GM04503 (cell line): Measurements from ENCODE around the gene GABARAPL1.
"Not testable (repeated sequence)": the region's sequence is repeated elsewhere in the genome, so short reads cannot be mapped to it uniquely, and the experiment has no call there.

Experiments
- DNase-seq: peaks from one replicate; pipeline ENCODE4 v3.0.0-alpha.2; 2012; ENCODE audit warnings: low read depth

Gene GABARAPL1

DNA sequence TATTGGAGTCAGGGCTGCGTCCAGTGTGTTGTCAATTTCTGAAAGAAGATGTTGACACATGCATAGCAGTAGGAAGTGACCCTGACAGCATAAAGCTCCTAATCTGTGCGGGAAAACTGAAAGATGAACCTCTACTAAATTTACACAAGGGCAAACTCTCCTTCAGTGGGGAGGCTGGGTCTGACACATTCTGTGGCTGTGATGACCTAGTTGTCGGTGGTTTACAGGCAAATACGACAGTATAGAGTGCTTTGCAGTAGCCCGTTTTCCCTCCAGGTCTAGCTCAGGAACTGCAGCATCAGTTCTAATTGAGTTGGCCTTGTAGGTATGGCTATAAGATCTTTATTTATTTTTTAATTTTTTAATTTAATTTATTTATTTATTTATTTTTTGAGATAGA lies 14.8 kb upstream of the GABARAPL1 start:
- no peak for DNase-seq

DNA sequence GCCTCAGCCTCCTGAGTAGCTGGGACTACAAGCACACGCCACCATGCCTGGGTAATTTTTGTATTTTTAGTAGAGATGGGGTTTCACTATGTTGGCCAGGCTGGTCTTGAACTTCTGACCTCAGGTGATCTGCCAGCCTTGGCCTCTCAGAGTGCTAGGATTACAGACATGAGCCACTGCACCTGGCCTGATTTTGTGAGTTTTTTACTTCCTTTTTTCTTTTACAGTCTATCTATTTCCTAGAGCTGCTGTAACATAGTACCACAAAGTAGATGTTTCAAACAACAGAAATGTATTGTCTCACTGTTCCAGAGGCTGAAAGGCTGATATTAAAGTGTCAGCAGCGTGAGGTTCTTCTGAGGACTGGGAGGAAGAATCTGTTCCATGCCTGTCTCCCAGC lies 8.2 kb upstream of the GABARAPL1 start:
- DNase-seq: not testable (repeated sequence)

GRCh38 chr12:10205220-10205807 lies 7.4 kb upstream of the GABARAPL1 start:
- no peak for DNase-seq

GRCh38 chr12:10207136-10207535 lies 5.5 kb upstream of the GABARAPL1 start:
- DNase-seq: no peak

GRCh38 chr12:10210225-10210624 lies 2.5 kb upstream of the GABARAPL1 start:
- no peak for DNase-seq

- DNase-seq: no peak
Measured at GRCh38 chr12:10211101-10211939, 1.4 kb upstream of the GABARAPL1 start.

DNA sequence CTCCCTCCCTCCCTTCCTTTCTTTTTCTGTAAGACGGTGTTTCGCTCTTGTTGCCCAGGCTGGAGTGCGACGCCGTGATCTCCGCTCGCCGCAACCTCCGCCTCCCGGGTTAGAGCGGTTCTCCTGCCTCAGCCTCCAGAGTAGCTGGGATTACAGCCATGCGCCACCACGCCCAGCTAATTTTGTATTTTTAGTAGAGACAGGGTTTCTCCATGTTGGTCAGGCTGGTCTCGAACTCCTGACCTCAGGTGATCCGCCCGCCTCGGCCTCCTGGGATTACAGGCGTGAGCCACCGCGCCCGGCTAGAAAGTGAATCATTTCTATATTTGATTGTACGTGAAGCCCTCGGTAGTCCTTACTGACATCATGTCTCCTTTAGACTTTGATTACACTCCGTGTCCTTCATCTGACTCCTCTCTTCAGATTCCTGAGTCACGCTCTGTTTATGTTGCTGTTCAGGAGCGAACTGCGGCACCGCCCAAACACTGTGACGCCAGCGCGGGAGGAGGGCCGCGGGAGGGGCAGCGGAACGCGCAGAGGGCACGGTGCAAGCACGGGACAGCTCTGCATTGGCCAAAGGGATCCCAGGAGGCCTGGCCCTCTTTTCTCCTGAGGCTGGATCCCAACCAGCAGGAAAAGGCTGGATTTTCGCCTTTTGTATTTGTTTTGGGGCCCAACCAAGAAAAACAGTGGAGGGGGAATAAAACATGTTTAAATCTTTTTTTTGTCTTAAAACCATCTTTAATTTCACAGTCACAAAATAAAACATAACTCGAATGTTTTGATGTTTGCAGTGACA lies 538 bp upstream of the GABARAPL1 start:
- DNase-seq: peak; percentile 98

DNA sequence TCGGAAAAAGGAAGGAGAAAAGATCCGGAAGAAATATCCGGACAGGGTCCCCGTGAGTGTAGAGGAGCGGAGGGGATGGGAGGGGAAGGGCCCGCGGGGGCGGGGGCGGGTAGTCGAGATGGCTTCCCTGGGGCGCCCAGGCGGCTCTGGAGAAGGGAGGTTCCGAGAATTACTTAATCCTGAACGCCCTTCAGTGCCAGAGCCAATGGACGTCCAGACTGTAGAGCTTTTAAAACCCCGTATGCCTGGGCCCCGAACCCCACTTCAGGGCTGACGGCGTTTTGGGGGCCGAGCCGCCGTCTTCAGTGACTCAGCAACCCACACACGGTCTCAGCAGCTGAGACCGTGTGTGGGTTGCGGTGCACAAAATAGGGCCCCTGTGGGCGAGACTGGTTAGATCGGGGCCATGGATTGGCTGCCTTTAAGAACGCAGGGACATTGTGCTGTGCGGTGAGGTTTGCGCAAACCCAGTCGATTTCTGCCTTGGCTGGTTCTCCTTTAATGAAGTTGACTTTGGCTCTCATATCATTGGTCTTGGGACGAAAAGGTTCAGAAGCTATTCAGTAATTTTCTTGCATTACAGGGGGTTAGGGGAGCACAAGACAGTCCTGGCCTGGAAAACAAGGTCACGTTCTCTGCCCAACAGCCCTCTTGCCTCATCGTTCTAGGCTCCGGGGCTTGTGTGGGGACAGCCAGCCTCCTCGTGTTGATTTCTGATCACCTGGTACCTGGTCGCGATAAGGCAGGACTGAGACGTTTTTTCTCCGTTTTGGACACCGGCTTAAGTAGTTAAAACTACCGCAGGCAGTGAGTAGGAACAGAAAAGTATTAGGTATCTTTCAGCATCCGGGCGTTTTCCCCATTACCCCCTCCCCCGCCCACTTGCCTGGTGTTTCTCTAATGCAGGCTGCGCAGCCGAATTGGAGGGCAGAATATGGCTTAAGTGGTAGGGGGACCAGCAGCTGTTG lies 775 bp downstream of the GABARAPL1 start:
- no peak for DNase-seq

GRCh38 chr12:10214136-10214894 lies 1.6 kb downstream of the GABARAPL1 start:
- DNase-seq: no peak

DNA sequence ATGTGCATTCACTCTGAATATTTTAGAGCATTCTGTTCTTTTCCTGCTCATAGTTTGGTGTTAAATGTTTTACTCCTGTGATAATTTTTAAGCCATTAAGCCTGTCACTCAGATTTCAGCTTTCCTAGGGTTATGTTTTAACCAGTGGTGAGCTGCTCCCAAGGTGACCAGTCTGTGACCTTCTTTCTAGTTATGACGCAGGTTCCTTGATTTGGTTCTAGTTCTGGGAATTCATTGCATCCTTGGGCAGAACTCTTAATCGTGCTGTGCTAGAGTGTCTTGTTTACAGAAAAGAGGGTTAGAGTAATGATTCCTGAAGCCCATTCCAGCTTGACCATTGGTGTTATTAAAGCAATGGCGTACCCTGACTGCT lies 2.2 kb downstream of the GABARAPL1 start:
- no peak for DNase-seq

DNA sequence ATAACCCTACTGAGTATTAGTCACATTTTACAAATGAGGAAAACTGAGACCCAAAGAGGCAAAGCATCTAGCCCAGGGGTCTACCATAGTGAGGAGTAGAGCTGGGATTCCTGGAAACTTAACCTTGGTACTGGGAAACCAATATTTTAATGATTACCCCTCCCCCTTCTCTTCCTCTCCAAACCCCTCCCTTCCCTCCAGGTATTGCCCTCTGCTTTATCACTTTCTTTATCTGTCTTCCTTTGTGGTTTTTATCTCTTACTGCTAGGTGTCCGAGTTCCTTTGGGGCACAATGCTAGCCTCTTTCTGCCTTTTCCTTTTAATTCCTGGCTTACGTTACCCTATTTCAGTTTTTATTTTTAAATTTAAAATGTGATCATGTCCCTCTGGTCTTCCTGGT lies 2.8 kb downstream of the GABARAPL1 start:
- no peak for DNase-seq

GRCh38 chr12:10215946-10216345 lies 3.3 kb downstream of the GABARAPL1 start:
- not testable (repeated sequence) for DNase-seq

DNA sequence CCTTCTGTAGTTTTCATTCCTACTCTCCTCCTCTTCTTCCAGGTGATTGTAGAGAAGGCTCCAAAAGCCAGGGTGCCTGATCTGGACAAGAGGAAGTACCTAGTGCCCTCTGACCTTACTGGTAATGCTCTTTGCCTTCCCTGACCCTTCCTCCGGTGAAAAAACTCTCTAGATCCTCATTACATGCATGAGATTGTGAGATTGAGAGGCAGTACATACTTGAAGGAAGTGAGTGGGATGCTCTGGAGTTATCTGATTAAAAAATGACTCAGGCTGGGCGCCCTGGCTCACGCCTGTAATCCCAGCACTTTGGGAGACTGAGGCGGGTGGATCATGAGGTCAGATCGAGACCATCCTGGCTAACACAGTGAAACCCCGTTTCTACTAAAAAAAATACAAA lies 5.3 kb downstream of the GABARAPL1 start:
- no peak for DNase-seq

GRCh38 chr12:10220398-10221077 lies 7.9 kb downstream of the GABARAPL1 start:
- DNase-seq: peak; percentile 46

DNA sequence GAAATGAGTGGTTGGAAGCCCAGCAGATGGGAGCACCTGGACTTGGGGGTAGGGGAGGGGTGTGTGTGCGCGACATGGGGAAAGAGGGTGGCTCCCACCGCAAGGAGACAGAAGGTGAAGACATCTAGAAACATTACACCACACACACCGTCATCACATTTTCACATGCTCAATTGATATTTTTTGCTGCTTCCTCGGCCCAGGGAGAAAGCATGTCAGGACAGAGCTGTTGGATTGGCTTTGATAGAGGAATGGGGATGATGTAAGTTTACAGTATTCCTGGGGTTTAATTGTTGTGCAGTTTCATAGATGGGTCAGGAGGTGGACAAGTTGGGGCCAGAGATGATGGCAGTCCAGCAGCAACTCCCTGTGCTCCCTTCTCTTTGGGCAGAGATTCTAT lies 9.2 kb downstream of the GABARAPL1 start:
- DNase-seq: no peak

GRCh38 chr12:10223208-10223607 lies 10.5 kb downstream of the GABARAPL1 start:
- no peak for DNase-seq

DNA sequence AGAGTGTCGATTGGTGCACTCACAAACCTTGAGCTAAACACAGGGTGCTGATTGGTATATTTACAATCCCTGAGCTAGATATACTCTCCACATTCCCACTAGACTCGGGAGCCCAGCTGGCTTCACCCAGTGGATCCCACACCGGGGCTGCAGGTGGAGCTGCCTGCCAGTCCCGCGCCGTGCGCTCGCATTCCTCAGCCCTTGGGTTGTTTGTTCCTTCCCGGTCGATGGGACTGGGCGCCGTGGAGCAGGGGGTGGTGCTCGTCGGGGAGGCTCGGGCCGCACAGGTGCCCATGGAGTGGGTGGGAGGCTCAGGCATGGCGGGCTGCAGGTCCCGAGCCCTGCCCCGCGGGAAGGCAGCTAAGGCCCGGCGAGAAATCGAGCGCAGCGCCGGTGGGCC lies 12.7 kb downstream of the GABARAPL1 start:
- not testable (repeated sequence) for DNase-seq

DNA sequence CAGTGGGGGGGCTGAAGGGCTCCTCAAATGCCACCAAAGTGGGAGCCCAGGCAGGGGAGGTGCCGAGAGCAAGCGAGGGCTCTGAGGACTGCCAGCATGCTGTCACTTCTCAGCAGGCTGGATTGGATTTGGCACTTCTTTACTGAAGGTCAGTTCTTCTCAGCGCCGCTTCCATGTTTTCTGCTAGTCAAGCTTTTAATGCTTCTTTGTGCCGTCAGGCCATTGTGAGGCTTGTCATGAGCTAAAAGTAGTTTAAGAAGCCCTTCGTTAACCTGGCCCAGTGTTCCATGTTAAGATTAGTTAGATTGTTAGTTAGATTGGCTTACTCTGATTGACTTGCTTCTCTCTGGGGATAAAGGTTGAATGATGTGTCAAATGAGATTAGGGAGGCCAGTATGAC lies 13.4 kb downstream of the GABARAPL1 start:
- no peak for DNase-seq

DNA sequence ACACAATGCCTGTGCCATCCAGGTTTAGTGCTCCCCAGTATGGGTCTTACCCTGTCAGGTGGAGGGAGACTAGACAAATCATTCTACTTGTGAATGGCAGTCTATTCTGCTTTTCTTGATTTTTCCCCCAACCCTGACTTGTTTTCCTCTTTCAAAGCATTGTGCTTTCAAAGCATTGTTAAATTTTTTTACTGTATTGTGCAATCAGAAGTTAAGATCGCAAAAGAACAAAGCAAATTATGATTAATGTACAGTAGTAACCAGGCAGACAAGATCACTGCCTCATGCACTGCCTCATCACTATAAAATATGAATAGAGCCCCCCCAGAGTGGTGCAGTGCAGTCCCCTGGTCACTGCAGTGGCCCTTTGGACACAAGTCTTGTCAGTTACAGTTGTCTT lies 14.1 kb downstream of the GABARAPL1 start:
- no peak for DNase-seq

DNA sequence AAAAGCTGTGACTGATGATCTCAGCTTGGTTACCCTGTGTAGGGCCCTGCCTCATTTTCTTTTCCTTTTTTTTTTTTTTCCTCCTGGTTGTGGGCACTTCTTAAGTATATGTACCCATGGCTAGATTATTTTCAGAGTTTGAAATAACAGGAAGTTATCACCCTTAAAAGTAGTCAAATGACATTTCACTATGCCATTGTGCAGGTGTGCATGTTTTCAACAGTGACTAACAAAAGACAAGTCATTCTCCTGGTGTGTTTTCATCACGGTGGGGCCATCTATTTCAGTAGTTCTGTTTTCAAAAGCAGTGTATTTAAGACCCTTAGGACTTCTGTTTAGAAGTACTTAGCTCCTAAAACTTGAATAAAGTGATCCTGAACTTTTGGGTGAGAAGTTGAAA lies 15.0 kb downstream of the GABARAPL1 start:
- no peak for DNase-seq
